Stromal cell of bone marrow (primary cell): ENCODE measurements around the gene ZNF324B.
"Not testable (repeated sequence)": the region's sequence is repeated elsewhere in the genome, so short reads cannot be mapped to it uniquely, and the experiment has no call there.

Experiments
- DNase-seq: peaks from one replicate; pipeline ENCODE4 v3.0.0-alpha.2; 2012; ENCODE audit warnings: low read depth

Gene ZNF324B

DNA sequence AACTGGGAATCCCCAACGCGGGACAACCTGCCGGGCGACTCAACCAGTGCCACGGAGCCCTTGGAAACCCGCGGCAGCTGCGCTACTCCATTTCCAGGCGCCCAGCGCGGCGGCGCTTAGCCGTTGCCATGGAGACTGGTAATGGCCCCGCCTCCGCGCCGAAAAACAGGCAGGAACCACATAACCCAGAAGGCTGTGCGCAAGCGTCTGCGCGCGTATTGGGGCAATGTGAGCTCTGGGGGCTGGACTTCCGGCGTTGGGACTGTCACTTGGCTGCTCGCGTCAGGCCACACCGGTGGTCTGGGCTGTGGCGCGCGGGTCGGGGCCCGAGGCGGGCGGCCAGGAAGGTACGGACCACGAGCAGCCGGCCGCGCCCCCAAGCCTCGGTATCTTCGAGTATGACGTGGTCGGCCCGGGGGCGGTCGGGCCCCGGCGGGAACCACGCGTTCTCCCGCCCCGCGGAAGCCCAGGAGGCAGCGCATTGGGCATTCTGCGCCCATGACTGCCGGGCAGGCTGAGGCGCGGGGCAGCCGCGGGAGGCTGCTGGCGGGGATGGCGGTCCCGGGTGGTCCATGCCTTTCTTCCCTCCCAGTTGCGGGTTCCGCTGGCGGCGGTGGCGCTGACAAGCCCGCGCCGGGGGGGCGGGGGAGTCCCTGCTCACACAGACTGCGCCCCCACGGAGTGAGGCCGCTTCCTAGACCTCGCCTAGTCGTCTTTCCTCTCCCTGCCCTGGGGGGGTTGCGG lies at the start of gene ZNF324B:
TSS of gene ZNF324B (plus strand) at position 265 of the 744 bp plus-strand sequence. CDS start 2,080 bp downstream, outside the sequence.
- peak; percentile 93 for DNase-seq

DNA sequence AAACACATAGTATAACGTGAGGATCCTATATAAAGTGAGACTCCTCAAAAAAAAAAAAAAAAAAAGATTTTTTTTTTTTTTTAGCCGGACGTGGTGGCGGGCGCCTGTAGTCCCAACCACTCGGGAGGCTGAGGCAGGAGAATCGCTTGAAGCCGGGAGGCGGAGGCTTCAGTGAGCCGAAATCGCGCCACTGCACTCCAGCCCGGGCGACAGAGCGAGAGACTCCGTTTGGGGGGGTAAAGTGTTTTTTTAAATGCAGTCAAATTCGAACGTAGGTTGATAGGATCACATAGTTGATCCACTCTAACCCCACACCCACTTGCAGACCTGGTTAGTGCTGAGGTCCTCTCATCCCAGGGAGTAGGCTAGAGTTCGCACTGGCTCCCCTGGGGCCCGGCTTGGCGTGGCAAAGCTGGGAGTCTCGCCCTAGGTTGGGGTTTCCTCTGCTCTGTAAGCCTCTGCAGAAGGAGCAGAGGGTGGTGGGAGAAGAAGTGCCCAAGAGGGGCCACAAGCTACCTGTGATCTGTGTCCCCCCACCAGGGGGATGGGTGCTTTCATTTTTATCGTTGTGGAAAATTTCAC lies 49.5 kb upstream of the ZNF324B start:
- no peak for DNase-seq

DNA sequence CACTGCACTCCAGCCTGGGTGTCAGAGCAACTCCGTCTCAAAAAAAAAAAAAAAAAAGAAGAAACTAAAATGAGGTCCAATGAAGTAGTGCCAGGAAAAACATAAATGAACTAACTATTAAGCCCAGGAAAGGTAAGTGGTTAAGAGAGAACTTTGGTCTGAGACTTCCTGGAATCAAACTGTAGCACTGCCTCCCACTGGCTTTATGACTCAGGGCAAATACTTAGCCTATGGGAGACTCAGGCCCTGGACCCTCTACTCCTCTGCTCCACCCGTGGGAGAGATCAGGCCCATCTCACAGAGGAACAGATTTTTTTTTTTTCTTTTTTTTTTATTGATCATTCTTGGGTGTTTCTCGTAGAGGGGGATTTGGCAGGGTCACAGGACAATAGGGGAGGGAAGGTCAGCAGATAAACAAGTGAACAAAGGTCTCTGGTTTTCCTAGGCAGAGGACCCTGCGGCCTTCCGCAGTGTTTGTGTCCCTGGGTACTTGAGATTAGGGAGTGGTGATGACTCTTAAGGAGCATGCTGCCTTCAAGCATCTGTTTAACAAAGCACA lies 47.4 kb upstream of the ZNF324B start:
- DNase-seq = not testable (repeated sequence)

DNA sequence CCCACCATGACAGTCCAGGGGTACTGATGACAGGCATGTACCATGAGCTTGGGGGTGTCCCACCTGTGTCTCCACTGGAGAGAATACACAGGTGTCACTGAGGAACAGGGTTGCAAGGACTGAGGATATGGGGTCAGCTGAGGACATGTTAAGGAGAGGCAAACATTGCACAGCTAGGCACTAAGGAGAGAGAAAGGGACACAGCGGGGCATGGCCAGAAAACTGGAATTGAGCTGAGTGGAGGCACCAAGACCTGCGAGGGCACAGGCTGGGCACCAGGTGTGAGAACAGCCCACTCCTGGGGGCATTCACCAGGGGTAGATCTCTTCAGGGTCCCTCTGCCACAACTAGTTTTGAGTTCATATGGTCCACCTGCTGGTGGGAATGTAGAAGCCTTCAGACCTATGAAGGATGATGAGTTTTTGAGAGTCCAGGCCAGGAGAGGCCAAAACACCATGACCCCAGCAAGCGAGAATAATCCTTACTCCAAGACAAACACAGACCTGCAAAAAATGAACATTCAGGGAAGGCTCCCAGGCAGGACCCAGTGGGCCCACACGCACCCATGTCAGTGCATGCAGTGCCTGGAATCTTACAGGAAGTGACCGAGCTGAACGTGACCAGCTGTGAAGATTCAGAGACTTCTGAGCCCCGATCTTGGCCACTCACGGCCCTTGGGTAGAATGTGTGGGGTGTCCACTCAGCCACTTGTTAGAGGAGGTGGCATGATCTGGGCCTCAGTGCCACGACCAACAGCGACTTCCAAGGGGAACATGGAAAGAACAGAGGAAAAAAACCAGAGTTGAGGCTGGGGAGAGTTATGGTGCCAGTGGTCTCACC lies 44.4 kb upstream of the ZNF324B start:
- DNase-seq = no peak

DNA sequence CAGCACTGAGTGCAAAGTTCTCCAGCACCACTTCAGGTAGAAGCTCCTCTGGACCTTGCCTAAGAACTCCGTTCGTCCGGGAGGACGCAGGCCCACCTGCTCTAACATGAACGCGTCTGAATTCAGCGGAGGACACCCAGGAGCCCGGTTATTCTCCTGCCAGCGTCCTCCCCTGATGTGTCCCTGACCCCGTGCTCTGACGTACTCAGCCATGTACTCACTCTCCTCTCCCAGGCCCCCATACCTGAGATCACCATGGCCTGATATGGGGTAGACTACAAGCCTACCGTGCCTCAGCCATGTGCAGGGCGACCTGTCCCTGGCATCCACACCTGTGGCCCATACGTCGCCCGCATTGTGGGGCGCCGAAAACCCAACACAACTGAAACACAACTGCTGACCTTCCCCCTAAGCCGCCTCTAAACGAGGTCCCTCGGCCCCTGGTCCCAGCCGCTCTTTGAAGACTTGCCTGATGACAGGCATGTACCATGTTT lies 43.7 kb upstream of the ZNF324B start:
- DNase-seq = no peak

DNA sequence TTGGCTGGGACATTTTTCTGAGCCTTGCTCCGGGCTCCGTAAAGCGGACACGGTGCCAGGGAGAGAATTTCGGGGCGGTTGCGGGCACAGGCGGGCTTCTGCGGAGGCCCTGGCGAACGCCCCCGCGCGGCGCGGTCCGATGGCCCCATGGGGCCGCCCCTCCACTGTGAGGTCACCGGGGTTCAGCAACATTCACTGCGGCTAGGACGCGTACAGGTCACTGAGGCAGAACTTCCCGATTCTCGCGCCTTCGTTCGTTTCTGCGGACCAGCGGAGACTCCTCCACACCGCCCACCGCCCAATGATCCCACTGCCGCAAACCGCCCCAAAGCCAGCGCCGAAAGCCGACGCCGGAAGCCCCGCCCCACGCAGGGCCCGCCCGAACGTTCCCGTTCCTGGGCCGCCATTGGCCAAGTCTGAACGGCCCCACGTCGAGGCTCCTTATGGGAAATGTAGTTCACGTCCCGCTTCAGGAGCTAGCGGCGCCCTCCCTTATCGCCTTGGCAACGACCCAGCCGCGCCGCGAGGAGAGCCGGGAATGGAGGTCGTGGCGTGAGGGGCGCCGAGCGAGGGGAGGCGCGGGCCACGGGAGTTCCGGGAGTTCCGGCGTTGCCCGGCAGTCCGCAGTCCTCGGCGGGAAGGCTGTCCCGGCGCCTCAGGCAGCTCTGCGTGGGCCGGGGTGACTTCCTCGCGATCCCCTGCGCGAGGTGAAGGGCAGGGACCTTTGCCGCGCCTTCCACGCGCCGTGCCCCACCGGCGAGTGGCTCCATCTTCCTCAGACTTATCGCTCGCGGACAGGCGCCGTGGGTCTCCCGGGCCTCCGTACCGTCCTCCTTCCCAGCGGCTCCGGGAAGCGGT lies 43.0 kb upstream of the ZNF324B start, which contains the start of gene ZNF584:
TSS of gene ZNF584 (plus strand) at position 498 of the 858 bp plus-strand sequence. CDS start 499 bp downstream, outside the sequence.
- DNase-seq = peak; percentile 91

DNA sequence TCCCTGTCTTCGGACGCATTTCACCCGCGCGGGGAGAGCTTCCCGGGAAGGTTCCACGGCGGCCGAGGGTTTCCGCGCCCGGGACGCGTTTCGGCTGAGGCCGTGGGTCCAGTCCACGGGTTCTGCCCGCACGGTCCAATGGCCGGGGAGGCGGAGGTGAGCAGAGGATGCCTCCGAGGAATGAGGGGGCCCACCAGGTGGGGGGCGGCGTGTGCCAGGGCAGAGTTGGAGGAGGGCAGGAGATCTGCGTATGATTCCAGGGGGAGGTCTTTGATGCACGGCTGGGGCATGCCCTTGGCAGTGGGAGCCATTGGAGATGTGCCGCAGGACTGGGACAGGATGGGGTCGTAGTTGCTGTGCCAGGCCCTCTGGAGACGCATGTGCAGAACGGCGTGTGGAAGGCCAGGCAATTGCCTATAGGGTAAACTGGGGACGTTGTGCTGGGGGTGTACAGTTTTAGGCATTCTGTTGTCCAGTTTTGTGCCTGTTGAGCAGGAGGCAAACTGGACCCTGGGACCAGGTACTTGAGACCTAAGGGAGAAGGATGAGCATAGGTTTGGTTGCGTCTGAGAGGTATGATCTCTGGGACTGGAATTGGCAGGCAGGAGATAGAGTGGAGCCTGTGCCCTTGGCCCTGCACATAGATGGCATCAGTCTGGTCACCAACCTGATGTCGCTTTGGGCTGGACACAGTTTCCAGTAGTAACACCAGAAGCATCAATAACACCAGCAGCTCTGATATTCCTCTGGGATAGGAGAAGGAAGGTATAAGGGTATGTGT lies 42.2 kb upstream of the ZNF324B start:
- no peak for DNase-seq

DNA sequence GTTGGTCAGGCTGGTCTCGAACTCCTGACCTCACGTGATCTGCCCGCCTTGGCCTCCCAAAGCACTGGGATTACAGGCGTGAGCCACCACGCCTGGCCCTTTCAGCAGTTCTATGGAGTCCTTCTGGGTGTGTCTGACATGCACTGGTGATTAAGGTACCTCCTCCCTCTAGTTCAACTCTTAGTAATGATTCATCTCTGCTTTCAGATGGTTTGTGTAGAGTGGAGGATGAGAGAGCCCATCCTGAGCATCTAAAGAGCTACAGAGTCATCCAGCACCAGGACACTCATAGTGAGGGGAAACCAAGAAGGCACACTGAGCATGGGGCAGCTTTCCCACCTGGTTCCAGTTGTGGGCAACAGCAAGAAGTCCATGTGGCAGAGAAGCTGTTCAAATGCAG lies 34.8 kb upstream of the ZNF324B start:
- DNase-seq = no peak

DNA sequence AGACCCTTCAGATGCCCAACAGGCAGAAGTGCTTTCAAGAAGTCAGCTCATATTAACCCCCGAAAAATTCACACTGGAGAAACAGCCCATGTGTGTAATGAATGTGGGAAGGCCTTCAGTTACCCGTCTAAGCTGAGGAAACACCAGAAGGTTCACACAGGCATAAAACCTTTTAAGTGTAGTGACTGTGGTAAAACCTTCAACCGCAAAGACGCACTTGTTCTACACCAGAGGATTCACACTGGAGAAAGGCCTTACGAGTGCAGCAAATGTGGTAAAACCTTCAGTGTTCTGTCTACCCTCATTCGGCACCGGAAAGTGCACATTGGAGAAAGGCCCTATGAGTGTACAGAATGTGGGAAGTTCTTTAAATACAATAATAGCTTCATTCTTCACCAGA lies 34.4 kb upstream of the ZNF324B start:
- no peak for DNase-seq

DNA sequence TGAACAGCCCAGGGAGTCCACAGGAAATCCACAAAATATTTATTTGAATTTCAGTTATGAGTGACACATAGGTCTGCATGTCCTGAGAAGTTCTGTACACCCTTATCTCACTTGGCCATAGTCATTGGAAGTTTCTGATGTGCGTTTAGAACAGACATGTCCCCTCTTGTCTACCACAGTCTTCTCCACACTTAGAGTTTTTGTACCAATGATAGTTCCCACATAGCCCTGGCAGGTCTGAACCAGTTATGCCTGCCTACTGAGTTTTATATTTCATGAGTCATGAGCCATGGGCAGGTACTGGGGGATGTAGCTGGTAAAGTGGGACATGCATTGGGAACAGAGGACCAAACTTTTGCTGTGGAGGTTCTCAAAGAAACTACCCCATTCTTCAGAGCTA lies 22.8 kb upstream of the ZNF324B start:
- DNase-seq = no peak

DNA sequence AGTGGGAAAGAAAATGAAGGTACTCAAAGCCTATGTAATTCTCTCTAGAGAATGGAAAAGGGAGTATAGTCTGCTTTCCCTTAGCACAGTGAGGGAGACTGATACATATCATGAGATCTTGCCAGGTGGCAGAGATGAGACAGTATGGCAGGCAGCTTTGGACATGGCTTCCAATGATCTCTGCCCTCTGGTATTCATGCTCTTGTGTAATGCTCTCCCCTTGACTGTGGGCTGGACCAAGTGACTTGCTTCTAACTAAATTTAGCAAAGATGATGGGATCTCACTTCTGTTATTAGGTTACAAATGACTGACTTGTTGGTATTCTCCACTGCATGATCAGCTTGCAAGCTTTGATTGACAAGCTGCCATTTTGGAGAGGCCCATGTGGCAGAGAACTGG lies 21.7 kb upstream of the ZNF324B start:
- DNase-seq = no peak

DNA sequence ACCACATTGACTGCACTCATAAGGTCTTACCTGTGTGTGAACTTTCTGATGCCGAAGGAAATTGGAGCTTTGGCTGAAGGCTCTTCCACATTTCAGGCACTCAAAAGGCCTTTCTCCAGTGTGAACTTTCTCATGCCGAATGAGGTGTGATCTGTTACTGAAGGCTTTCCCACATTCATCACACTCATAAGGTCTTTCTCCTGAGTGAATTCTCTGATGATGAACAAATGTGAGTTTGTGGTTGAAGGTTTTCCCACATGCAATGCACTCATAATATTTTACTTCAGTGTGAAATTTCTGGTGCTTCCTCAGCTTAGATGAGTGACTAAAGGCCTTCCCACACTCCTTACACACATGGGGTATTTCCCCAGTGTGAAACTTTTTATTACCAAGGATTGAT lies 17.2 kb upstream of the ZNF324B start:
- DNase-seq = no peak

DNA sequence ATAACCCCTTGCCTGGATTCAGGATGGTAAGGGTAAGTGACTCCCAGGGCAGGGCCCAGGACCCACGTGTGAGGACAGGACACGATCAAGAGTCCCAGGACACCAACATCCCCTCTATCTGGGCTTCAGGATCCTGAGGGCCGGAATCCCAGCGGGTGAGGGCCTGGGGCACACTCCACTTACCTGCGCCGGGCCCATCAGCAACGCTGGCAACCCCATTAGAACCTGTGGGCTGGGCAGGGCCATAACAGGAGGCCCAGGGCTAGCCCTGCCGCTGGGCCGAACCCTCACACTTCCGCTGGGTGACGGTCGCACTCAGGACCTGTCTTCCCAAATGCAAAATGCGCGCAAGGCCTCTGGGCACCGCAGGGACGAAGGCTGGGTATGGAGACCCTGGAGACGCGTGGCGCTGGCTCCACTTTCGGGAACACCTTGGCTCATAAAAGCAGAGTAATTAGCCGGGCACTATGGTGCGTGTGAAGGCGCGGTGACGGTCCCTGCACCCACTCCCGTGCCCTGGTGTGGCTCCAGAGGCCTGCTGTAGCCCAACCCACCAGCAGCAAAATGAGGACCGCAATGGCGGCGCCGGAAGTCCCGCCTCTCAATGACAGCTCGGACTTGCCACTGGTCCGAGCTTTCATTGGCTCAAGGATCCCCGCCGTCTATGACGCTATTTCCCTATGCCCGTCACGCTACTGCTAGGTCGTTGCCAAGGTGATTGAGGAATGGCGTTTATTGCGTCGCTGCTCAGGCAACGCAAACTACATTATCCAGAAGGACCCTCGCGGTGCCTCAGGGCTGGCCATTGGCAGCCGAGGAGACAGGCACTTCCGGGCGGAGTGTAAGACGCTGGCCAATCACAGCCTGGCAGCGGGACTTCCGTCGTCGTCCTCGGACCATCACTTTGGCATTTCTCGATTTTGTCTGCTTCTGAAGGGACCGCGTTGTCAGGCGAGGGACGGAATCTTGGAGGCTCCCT lies 11.6 kb upstream of the ZNF324B start, which contains the start of gene ZNF132:
TSS of gene ZNF132 (minus strand) at position 578 of the 979 bp plus-strand sequence. CDS start at position 246, 332 bp downstream.
- DNase-seq = peak; percentile 100

DNA sequence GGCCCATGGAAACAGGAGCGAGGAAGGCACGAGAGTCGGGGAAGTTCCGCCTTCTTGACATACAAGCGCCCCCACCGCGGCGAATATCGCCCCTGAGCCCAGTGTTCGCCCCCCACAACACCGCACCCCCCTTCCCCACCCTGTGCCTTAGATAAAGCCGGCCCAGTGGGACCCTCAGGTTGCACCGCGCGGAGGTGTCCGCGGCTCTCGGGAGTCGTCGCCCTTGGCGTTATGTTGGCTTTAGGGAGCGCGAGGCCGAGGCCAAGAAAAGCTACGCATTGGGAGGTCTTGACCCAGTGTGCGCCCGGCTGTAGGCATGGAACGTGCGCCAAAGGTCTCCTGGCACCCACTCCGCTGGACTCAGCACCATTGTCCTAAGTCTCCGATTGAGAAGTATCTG lies 10.9 kb upstream of the ZNF324B start:
- no peak for DNase-seq

DNA sequence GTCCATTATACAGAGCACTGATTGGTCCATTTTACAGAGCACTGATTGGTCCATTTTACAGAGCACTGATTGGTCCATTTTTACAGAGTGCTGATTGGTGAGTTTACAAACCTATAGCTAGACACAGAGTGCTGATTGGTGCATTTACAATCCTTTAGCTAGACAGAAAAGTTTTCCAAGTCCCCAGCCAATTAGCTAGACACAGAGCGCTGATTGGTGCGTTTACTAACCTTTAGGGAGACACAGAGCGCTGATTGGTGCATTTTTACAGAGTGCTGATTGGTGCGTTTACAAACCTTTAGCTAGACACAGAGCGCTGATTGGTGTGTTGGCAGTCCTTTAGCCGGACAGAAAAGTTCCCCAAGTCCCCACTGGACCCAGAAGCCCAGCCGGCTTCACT lies 8.4 kb upstream of the ZNF324B start:
- DNase-seq = not testable (repeated sequence)

DNA sequence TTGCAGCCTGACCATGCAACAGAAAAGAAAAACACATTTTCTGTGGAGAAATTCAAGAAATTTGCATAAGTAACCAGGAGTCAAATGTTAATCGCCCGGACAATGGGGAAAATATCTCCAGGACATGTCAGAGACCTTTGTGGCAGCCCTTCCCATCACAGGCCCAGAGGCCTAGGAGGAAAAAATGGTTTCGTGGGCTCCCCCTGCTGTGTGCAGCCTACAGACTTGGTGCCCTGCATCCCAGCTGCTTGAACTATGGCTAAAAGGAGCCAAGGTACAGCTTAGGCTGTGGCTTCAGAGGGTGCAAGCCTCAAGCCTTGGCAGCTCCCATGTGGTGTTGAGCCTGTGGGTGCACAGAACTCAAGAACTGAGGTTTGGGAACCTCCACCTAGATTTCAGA lies 2.6 kb upstream of the ZNF324B start:
- DNase-seq = not testable (repeated sequence)

DNA sequence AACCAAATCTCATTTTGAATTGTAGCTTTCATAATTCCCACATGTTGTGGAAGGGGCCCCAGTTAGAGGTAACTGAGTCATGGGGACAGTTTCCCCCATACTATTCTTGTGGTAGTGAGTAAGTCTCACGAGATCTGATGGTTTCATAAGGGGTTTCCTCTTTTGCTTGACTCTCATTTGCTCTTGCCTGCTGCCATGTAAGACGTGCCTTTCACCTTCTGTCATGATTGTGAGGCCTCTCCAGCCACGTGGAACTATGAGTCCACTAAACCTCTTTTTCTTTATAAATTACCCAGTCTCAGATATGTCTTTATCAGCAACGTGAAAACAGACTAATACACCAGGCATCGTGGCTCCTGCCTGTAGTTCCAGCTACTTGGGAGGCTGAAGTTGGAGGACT lies 1.4 kb upstream of the ZNF324B start:
- not testable (repeated sequence) for DNase-seq

DNA sequence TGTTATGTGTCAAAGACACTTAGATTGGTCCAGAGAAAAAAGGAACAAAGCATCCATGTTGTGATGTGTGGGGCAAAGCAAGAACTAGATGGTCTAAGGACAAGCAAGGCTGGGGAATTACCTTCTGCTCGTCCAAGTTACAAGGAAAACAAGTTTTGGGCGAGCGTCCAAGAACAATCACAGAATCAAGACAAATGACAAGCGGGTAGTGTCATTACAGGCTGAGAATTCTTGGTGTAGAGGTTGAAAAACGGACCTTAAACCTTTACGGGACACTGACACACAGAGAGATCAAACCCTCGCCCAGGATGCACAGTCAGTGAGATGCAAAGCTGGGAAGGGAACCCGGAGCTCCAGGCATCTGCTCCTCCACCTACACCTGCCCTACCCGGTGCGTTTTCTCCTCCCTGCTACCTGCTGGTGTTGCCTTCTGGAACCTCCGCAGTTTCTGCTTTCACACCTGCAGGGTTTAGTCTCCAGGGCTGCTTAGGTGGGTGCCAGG lies 515 bp upstream of the ZNF324B start:
- no peak for DNase-seq

DNA sequence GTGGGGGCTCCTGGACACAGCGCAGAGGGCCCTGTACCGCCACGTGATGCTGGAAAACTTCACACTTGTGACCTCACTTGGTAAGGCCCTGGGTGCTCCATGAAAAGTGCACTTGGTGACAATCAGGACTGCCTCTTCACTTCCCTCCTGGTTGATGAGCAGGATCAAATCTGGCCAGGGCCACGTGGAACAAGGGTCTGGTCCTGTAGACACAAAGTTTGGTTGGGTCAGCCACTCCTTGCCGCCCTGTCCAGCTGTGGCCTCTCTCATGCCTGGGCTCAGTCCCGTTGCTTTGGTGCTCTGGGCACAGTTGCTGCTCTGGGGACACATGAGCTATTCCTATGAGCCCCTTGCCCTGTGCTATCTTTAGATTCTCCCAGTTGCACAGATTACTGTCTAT lies 2.3 kb downstream of the ZNF324B start:
- DNase-seq = no peak
